Fibroblast of skin of right quadriceps (primary cell): ENCODE measurements around the gene OAS1.

Experiments used
- DNase-seq: peaks from one replicate; pipeline ENCODE4 v3.0.0-alpha.2; 2013

The OAS1 gene

DNA sequence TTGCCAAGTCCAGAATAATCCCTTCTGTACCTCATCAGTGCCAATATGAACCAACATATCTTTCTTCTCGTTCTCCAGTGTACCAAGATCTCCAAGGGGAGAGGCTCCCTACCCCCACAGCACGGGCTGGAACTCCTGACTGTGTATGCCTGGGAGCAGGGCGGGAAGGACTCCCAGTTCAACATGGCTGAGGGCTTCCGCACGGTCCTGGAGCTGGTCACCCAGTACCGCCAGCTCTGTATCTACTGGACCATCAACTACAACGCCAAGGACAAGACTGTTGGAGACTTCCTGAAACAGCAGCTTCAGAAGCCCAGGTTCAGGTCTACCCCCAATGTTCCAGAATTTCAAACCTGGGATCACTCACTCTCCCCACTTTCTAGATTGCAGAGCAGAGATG, 61.1 kb downstream of the OAS1 start:
- DNase-seq = no peak
